GM19240 (cell line): ENCODE results near the gene TBC1D5.

ENCODE experiments used
- DNase-seq: peaks from one replicate; pipeline ENCODE4 v3.0.0; 2011; ENCODE audit warnings: low spot score; ENCODE audit not compliant: insufficient read length

The TBC1D5 gene

DNA sequence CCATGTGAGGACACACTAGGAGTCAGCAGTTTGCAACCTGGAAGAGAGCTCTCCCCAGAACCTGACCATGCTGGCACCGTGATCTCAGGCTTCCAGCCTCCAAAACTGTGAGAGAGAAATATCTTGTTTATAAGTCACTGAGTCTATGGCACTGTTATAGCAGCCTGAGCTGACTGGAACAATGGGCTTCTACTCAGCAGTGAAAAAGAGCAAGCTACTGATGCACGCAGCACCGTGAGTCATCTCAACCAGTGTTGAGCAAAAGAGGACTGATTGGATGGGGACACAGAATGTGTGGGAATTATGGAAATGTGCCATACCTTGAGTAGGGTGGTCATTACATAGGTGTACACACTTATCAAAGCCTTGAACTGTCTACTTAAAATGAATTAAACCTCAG lies 627.2 kb downstream of the TBC1D5 start:
- DNase-seq: no peak

DNA sequence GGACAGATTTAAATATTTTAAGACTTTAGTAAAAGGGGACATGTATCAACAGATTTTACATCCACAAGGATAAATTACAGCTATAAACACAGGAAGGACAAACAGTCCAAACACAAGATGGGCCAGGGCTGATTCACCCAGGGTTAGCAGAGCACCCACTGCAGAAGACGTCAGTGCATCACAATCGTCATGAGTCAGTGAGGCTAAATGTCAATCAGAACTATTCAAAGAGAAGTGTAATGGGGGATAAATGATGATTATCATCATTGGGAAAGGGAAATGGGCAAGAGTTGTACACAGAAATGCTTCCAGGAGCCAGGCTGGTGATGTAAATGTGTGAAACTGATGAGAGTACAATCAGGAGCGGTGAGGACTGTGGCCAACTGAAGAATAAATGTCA lies 630.8 kb downstream of the TBC1D5 start:
- DNase-seq: no peak

GRCh38 chr3:17110660-17111396 lies 631.6 kb downstream of the TBC1D5 start:
- DNase-seq: no peak
